Transverse colon (tissue), 4 donors: ENCODE data around the gene LAMC2. TPM values are rescaled to one million over a fixed set of nuclear protein-coding genes. Genes with fewer than 3 reads are reported as not detected.

Experiments
- DNase-seq: peaks from one replicate; pipeline ENCODE4 v3.0.0-alpha.2; 2019
- H3K27ac ChIP-seq, 4 donors: fragments of 200-600 bp; sonication (generic); 2 replicates each; pipeline ENCODE4 v1.5.1; 2016 to 2018; ENCODE audit warnings: inconsistent platforms in 4 of 4
- H3K27me3 ChIP-seq: fragments of 200-600 bp; sonication (generic); 2 replicates; pipeline ENCODE4 v1.5.1; 2017; ENCODE audit warnings: inconsistent platforms
- H3K36me3 ChIP-seq, 4 donors: fragments of 200-600 bp; sonication (generic); 2 replicates each; pipeline ENCODE4 v1.5.1; 2017 to 2019; ENCODE audit warnings: inconsistent platforms in 4 of 4
- H3K4me1 ChIP-seq, 4 donors: fragments of 200-600 bp; sonication (generic); 2 replicates each; pipeline ENCODE4 v1.5.1; 2017 to 2020; ENCODE audit warnings: inconsistent platforms in 4 of 4
- H3K4me3 ChIP-seq, 4 donors: fragments of 200-600 bp; sonication (generic); 1 replicate in 1 of 4; 2 replicates in 3 of 4; pipeline versions ENCODE4 v1.5.1 to v1.6.1; 2017 to 2019; ENCODE audit warnings: inconsistent platforms in 4 of 4
- H3K9me3 ChIP-seq, 2 donors: fragments of 200-600 bp; sonication (generic); 2 replicates each; pipeline ENCODE4 v1.5.1; 2017 to 2019; ENCODE audit warnings: inconsistent platforms in 2 of 2
- CTCF ChIP-seq, 5 experiments: fragments of 200-600 bp in 3 of 5; fragments of 450-650 bp in 2 of 5; sonication (generic) in 3 of 5; IDR thresholded peaks; 1 replicate in 2 of 5; 2 replicates in 3 of 5; pipeline ENCODE4 v1.5.1; 2016 to 2017; ENCODE audit warnings: antibody characterized with exemption in 5 of 5, inconsistent platforms in 3 of 5, mild to moderate bottlenecking in 2 of 5, moderate library complexity in 1 of 5
- EP300 ChIP-seq: sonication (generic); formaldehyde crosslinking; IDR thresholded peaks from one replicate; pipeline ENCODE4 v1.6.1; 2017; ENCODE audit warnings: antibody characterized with exemption, low read depth
- POLR2A ChIP-seq: fragments of 450-650 bp; IDR thresholded peaks from one replicate; pipeline ENCODE4 v1.6.1; 2016; ENCODE audit warnings: antibody characterized with exemption, mild to moderate bottlenecking, moderate library complexity
- POLR2AphosphoS5 ChIP-seq, 3 donors: sonication (generic); formaldehyde crosslinking; IDR thresholded peaks; one replicate each; pipeline ENCODE4 v1.6.1; 2016; ENCODE audit warnings: antibody characterized with exemption in 3 of 3
- WGBS, 2 donors: methylation state at CpG; one replicate each; pipeline ENCODE4 v1.1.5; 2018; ENCODE audit warnings: low coverage in 1 of 2; 5-methylcytosine and 5-hydroxymethylcytosine counted together
- in situ Hi-C, 4 donors: fragments of 200-750 bp; cut with MboI; loops; one replicate each; pipeline versions ENCODE4 v1.15.0 to v1.15.1; 2017; ENCODE audit warnings: low sequenced_read_pairs in 3 of 4, low pct_ligation_motif_present in 1 of 4, low pct_unique_long_range_greater_than_20kb in 1 of 4
- intact Hi-C: fragments of 100-400 bp; cut with DNase I; formaldehyde crosslinking; loops from one replicate; pipeline ENCODE4 v1.15.1; 2023; ENCODE audit warnings: low total_unique reads
- total RNA-seq, 4 donors: library from RNA; depleted of rRNA; stranded (reverse); fragments of >200 nt; gene quantifications; one replicate each; pipeline ENCODE4 v1.1.0, GENCODE V29; 2016

LAMC2 gene
- total RNA-seq, 4 donors from 2014 or later, result 9.7 to 25.9 (median 16.1) TPM

- no peak overlapping the region for H3K27ac ChIP-seq
- TF ChIP-seq POLR2AphosphoS5 (IDR thresholded peaks at IDR 0.05), result no peak
- no peak for TF ChIP-seq EP300
- TF ChIP-seq POLR2A, result no peak
- TF ChIP-seq CTCF (IDR thresholded peaks at IDR 0.05), result no peak
- no peaks in the 10 kb centered on the region for H3K9me3 ChIP-seq
- 81 to 83% methylated on average over 1 of the region's 1 CpG for WGBS, 2 donors
- H3K36me3 ChIP-seq, result no peaks in the 10 kb centered on the region
- in situ Hi-C loops, result loop anchor here in 3 of 4 donors (25.0 kb wide), 1 partner anchor 286 kb away; the partner anchor contains the start of gene SHCBP1L (in 3 of the 3)
- H3K4me1 ChIP-seq, result no peaks in the 10 kb centered on the region
- no peak overlapping the region for H3K4me3 ChIP-seq
- DNase-seq, result no peak
- H3K27me3 ChIP-seq, result no peaks in the 10 kb centered on the region
- intact Hi-C loops, result no loop called here
These were observed 61.9 kb downstream of the LAMC2 start for GRCh38 chr1:183247931-183248330.

GRCh38 chr1:183248989-183249691 lies 63.1 kb downstream of the LAMC2 start:
- no peaks in the 10 kb centered on the region for H3K27me3 ChIP-seq
- in situ Hi-C loops (loop anchor here in 3 of 4 donors (25.0 kb wide), 1 partner anchor 287 kb away; the partner anchor contains the start of gene SHCBP1L (in 3 of the 3)), intact Hi-C loops (no loop called here)
- TF ChIP-seq EP300, result no peak
- no peak for TF ChIP-seq POLR2A
- no peaks in the 10 kb centered on the region for H3K4me1 ChIP-seq
- H3K4me3 ChIP-seq, result no peak overlapping the region
- H3K27ac ChIP-seq, result no peak overlapping the region
- 72 to 80% methylated on average over 2 to 4 of the region's 4 CpGs for WGBS, 2 donors
- H3K9me3 ChIP-seq, result no peaks in the 10 kb centered on the region
- H3K36me3 ChIP-seq, result no peaks in the 10 kb centered on the region
- DNase-seq, result no peak

GRCh38 chr1:183249941-183250452 lies 63.9 kb downstream of the LAMC2 start:
- H3K36me3 ChIP-seq, result no peaks in the 10 kb centered on the region
- TF ChIP-seq POLR2AphosphoS5 (IDR thresholded peaks at IDR 0.05) (no peak), POLR2A (no peak), EP300 (no peak), CTCF (IDR thresholded peaks at IDR 0.05) (no peak)
- intact Hi-C loops (no loop called here), in situ Hi-C loops (loop anchor here in 3 of 4 donors (25.0 kb wide), 1 partner anchor 288 kb away; the partner anchor contains the start of gene SHCBP1L (in 3 of the 3))
- H3K4me1 ChIP-seq, result no peaks in the 10 kb centered on the region
- no peak for DNase-seq
- WGBS, 2 donors, result 80 to 100% methylated on average over 3 to 5 of the region's 5 CpGs
- peaks cover 0 to 4% of the 10 kb centered on the region in 2 donors for H3K9me3 ChIP-seq
- H3K4me3 ChIP-seq, result no peak overlapping the region
- H3K27ac ChIP-seq, result no peak overlapping the region
- no peaks in the 10 kb centered on the region for H3K27me3 ChIP-seq

- no peaks in the 10 kb centered on the region for H3K4me1 ChIP-seq
- H3K27me3 ChIP-seq, result no peaks in the 10 kb centered on the region
- H3K27ac ChIP-seq, result no peak overlapping the region
- H3K36me3 ChIP-seq, result no peaks in the 10 kb centered on the region
- H3K4me3 ChIP-seq, result no peak overlapping the region
- peaks cover 0 to 5% of the 10 kb centered on the region in 2 donors for H3K9me3 ChIP-seq
- intact Hi-C loops (no loop called here), in situ Hi-C loops (no loop called here)
- no peak for DNase-seq
- TF ChIP-seq POLR2A, result no peak
- no peak for TF ChIP-seq POLR2AphosphoS5 (IDR thresholded peaks at IDR 0.05)
- no peak for TF ChIP-seq EP300
- TF ChIP-seq CTCF (IDR thresholded peaks at IDR 0.05), result no peak
- WGBS, 2 donors, result 83 to 88% methylated on average over 8 to 12 of the region's 12 CpGs
These were observed 65.3 kb downstream of the LAMC2 start for GRCh38 chr1:183251101-183251958.
